BLaER1 treated with 17β-estradiol and CSF1 and Interleukin-3, amounts not matched to agents 10 nM and 100 nM (cell line): ENCODE results near the gene AP1M1.

Experiments
- H3K27ac ChIP-seq, 11 experiments: shearing (Covaris generic); formaldehyde crosslinking; 2 replicates each; pipeline ENCODE4 v1.8.1; 2022
- H3K27me3 ChIP-seq, 11 experiments: shearing (Covaris generic); formaldehyde crosslinking; 2 replicates each; pipeline ENCODE4 v1.8.1; 2022
- H3K36me3 ChIP-seq, 11 experiments: shearing (Covaris generic); formaldehyde crosslinking; 2 replicates each; pipeline ENCODE4 v1.8.1; 2022
- H3K4me1 ChIP-seq, 10 experiments: shearing (Covaris generic); formaldehyde crosslinking; 2 replicates each; pipeline ENCODE4 v1.8.1; 2022
- H3K4me2 ChIP-seq, 11 experiments: shearing (Covaris generic); formaldehyde crosslinking; 2 replicates each; pipeline ENCODE4 v1.8.1; 2022
- H3K4me3 ChIP-seq, 10 experiments: shearing (Covaris generic); formaldehyde crosslinking; 2 replicates each; pipeline ENCODE4 v1.8.1; 2022
- H3K9ac ChIP-seq, 11 experiments: shearing (Covaris generic); formaldehyde crosslinking; 2 replicates each; pipeline ENCODE4 v1.8.1; 2022
- H3K9me3 ChIP-seq, 11 experiments: shearing (Covaris generic); formaldehyde crosslinking; replicated peaks in 1 of 11; 2 replicates each; pipeline ENCODE4 v1.8.1; 2022
- H4K20me1 ChIP-seq, 11 experiments: shearing (Covaris generic); formaldehyde crosslinking; 2 replicates each; pipeline ENCODE4 v1.8.1; 2022
- Cebpa-rat ChIP-seq, 11 experiments: shearing (Covaris generic); IDR thresholded peaks; 2 replicates each; pipeline ENCODE4 v1.8.1; 2022

Gene AP1M1

GRCh38 chr19:16254851-16255408, 57.2 kb downstream of the AP1M1 start:
- no peak for TF ChIP-seq Cebpa-rat (IDR thresholded peaks at IDR 0.05)
- Histone ChIP-seq H3K27me3 (no peaks in the 10 kb centered on the region), H3K36me3 (no peaks in the 10 kb centered on the region), H3K4me3 (no peak overlapping the region), H3K4me1 (peaks cover 24 to 51% (median 33%) of the 10 kb centered on the region in 10 experiments), H3K9ac (no peak overlapping the region), H4K20me1 (no peaks in the 10 kb centered on the region), H3K4me2 (no peak overlapping the region), H3K9me3 (no peaks in the 10 kb centered on the region), H3K27ac (no peak overlapping the region)

GRCh38 chr19:16257509-16258002, 59.8 kb downstream of the AP1M1 start:
- H3K9ac ChIP-seq: no peak overlapping the region
- peak overlapping the region in 10 of 11 experiments; percentile 2 to 95 (median 84); a peak in 10 of 22 replicates for H3K4me2 ChIP-seq
- no peak overlapping the region for H3K4me3 ChIP-seq
- no peaks in the 10 kb centered on the region for H3K36me3 ChIP-seq
- no peaks in the 10 kb centered on the region for H4K20me1 ChIP-seq
- H3K27ac ChIP-seq: peak overlapping the region in 5 of 11 experiments; percentile 4 to 65 (median 58); a peak in 7 of 22 replicates
- H3K9me3 ChIP-seq: no peaks in the 10 kb centered on the region
- TF ChIP-seq Cebpa-rat (IDR thresholded peaks at IDR 0.05): no peak
- H3K4me1 ChIP-seq: peaks cover 46 to 63% (median 55%) of the 10 kb centered on the region in 10 experiments
- no peaks in the 10 kb centered on the region for H3K27me3 ChIP-seq

- Histone ChIP-seq H3K4me1 (peaks cover 55 to 67% (median 60%) of the 10 kb centered on the region in 10 experiments), H3K27me3 (no peaks in the 10 kb centered on the region)
Observed at GRCh38 chr19:16258440-16258903, 60.8 kb downstream of the AP1M1 start.

GRCh38 chr19:16259385-16260159, 61.9 kb downstream of the AP1M1 start:
- H3K4me3 ChIP-seq: no peak overlapping the region
- peak overlapping the region; percentile 0 to 76 (median 59); a peak in 18 of 22 replicates for H3K27ac ChIP-seq
- TF ChIP-seq Cebpa-rat (IDR thresholded peaks at IDR 0.05): no peak

More at GRCh38 chr19:16258440-16258903, 60.8 kb downstream of the AP1M1 start:
- Histone ChIP-seq H3K27ac (peak overlapping the region in 10 of 11 experiments; percentile 42 to 66 (median 57); a peak in 17 of 22 replicates), H4K20me1 (no peaks in the 10 kb centered on the region), H3K9ac (peak overlapping the region in 9 of 11 experiments; percentile 36 to 59 (median 52); a peak in 14 of 22 replicates), H3K4me3 (peak overlapping the region in 2 of 10 experiments; percentile 0 to 43; a peak in 2 of 20 replicates), H3K4me2 (peak overlapping the region; percentile 81 to 95 (median 90)), H3K9me3 (no peaks in the 10 kb centered on the region), H3K36me3 (no peaks in the 10 kb centered on the region)
- no peak for TF ChIP-seq Cebpa-rat (IDR thresholded peaks at IDR 0.05)

GRCh38 chr19:16260160-16260811, 62.6 kb downstream of the AP1M1 start:
- no peak for TF ChIP-seq Cebpa-rat (IDR thresholded peaks at IDR 0.05)
- Histone ChIP-seq H3K36me3 (no peaks in the 10 kb centered on the region), H4K20me1 (no peaks in the 10 kb centered on the region), H3K4me1 (peaks cover 58 to 71% (median 64%) of the 10 kb centered on the region in 10 experiments), H3K4me2 (peak overlapping the region; percentile 81 to 95 (median 90)), H3K9ac (peak overlapping the region in 10 of 11 experiments; percentile 18 to 60 (median 50); a peak in 11 of 22 replicates), H3K27me3 (no peaks in the 10 kb centered on the region), H3K4me3 (no peak overlapping the region), H3K9me3 (no peaks in the 10 kb centered on the region), H3K27ac (peak overlapping the region; percentile 0 to 76 (median 59); a peak in 17 of 22 replicates)

More at GRCh38 chr19:16259385-16260159, 61.9 kb downstream of the AP1M1 start:
- Histone ChIP-seq H3K36me3 (no peaks in the 10 kb centered on the region), H3K9ac (peak overlapping the region in 10 of 11 experiments; percentile 29 to 60 (median 53); a peak in 14 of 22 replicates), H3K4me2 (peak overlapping the region; percentile 81 to 95 (median 90)), H3K9me3 (no peaks in the 10 kb centered on the region), H3K4me1 (peaks cover 58 to 71% (median 64%) of the 10 kb centered on the region in 10 experiments), H3K27me3 (no peaks in the 10 kb centered on the region), H4K20me1 (no peaks in the 10 kb centered on the region)

- peak overlapping the region in 7 of 11 experiments; percentile 36 to 92 (median 83); a peak in 8 of 22 replicates for H3K4me2 ChIP-seq
- H3K4me3 ChIP-seq: no peak overlapping the region
- H3K9me3 ChIP-seq: no peaks in the 10 kb centered on the region
- H3K27me3 ChIP-seq: no peaks in the 10 kb centered on the region
- H3K4me1 ChIP-seq: peaks cover 58 to 71% (median 64%) of the 10 kb centered on the region in 10 experiments
- H3K27ac ChIP-seq: peak overlapping the region in 6 of 11 experiments; percentile 58 to 76 (median 62); a peak in 8 of 22 replicates
- TF ChIP-seq Cebpa-rat (IDR thresholded peaks at IDR 0.05): no peak
- H3K36me3 ChIP-seq: no peaks in the 10 kb centered on the region
- H3K9ac ChIP-seq: 0 out of 22 replicates have a peak overlapping the region, but pooled peaks of 1 of the 11 experiments have one; percentile 29
- no peaks in the 10 kb centered on the region for H4K20me1 ChIP-seq
Observed at GRCh38 chr19:16260812-16261161, 63.1 kb downstream of the AP1M1 start.

GRCh38 chr19:16261584-16262368, 64.1 kb downstream of the AP1M1 start:
- Histone ChIP-seq H3K27ac (peak overlapping the region in 6 of 11 experiments; percentile 14 to 44 (median 30); a peak in 8 of 22 replicates), H3K9me3 (no peaks in the 10 kb centered on the region), H4K20me1 (no peaks in the 10 kb centered on the region), H3K27me3 (no peaks in the 10 kb centered on the region), H3K4me1 (peaks cover 58 to 71% (median 64%) of the 10 kb centered on the region in 10 experiments), H3K4me3 (no peak overlapping the region), H3K36me3 (no peaks in the 10 kb centered on the region), H3K4me2 (peak overlapping the region; percentile 36 to 86 (median 69)), H3K9ac (peak overlapping the region in 10 of 11 experiments; percentile 6 to 52 (median 21); a peak in 13 of 22 replicates)
- no peak for TF ChIP-seq Cebpa-rat (IDR thresholded peaks at IDR 0.05)

- peak overlapping the region in 7 of 11 experiments; percentile 11 to 52 (median 36); a peak in 6 of 22 replicates for H3K9ac ChIP-seq
- no peaks in the 10 kb centered on the region for H3K9me3 ChIP-seq
- no peaks in the 10 kb centered on the region for H3K27me3 ChIP-seq
- peak overlapping the region; percentile 36 to 86 (median 69) for H3K4me2 ChIP-seq
- H3K36me3 ChIP-seq: no peaks in the 10 kb centered on the region
- H4K20me1 ChIP-seq: no peaks in the 10 kb centered on the region
- peak overlapping the region in 6 of 11 experiments; percentile 14 to 44 (median 30); a peak in 8 of 22 replicates for H3K27ac ChIP-seq
- peaks cover 56 to 62% (median 59%) of the 10 kb centered on the region in 10 experiments for H3K4me1 ChIP-seq
- no peak overlapping the region for H3K4me3 ChIP-seq
- TF ChIP-seq Cebpa-rat (IDR thresholded peaks at IDR 0.05): no peak; a peak in 1 of 22 replicates
Observed at GRCh38 chr19:16262618-16263017, 64.9 kb downstream of the AP1M1 start.
